ENCODE measurements around the gene ACKR3. TPM values are rescaled to one million over a fixed set of nuclear protein-coding genes. Genes with fewer than 3 reads are reported as not detected.

Gene ACKR3
- total RNA-seq, 1 donor from 2014 or later: 1.2 TPM

- no peaks in the 10 kb centered on the region for H3K9me3 Mint-ChIP-seq (ENCODE audit: unreplicated experiment)
- H3K36me3 Mint-ChIP-seq (ENCODE audit: unreplicated experiment): peaks cover 4% of the 10 kb centered on the region
- no peak overlapping the region for H3K27ac Mint-ChIP-seq (ENCODE audit: unreplicated experiment)
- no peak for DNase-seq
- H3K4me1 Mint-ChIP-seq (ENCODE audit: low read depth, unreplicated experiment): peaks cover 6% of the 10 kb centered on the region
- peaks cover 5% of the 10 kb centered on the region for H3K27me3 Mint-ChIP-seq (ENCODE audit: unreplicated experiment)
- TF ChIP-seq CTCF (IDR thresholded peaks at IDR 0.05; ENCODE audit: partially characterized antibody, unreplicated experiment): no peak
- no peak overlapping the region for H3K4me3 Mint-ChIP-seq (ENCODE audit: unreplicated experiment)
Observed at GRCh38 chr2:236554629-236555282, 14.9 kb upstream of the ACKR3 start.

GRCh38 chr2:236555481-236555880 is 14.1 kb upstream of the ACKR3 start:
- H3K4me1 Mint-ChIP-seq (ENCODE audit: low read depth, unreplicated experiment): peaks cover 6% of the 10 kb centered on the region
- no peak for TF ChIP-seq CTCF (IDR thresholded peaks at IDR 0.05; ENCODE audit: partially characterized antibody, unreplicated experiment)
- peaks cover 5% of the 10 kb centered on the region for H3K27me3 Mint-ChIP-seq (ENCODE audit: unreplicated experiment)
- no peak overlapping the region for H3K27ac Mint-ChIP-seq (ENCODE audit: unreplicated experiment)
- no peak overlapping the region for H3K4me3 Mint-ChIP-seq (ENCODE audit: unreplicated experiment)
- H3K36me3 Mint-ChIP-seq (ENCODE audit: unreplicated experiment): peaks cover 4% of the 10 kb centered on the region
- no peaks in the 10 kb centered on the region for H3K9me3 Mint-ChIP-seq (ENCODE audit: unreplicated experiment)
- DNase-seq: no peak

- Mint-ChIP-seq H3K27me3 (ENCODE audit: unreplicated experiment) (peaks cover 3% of the 10 kb centered on the region), H3K9me3 (ENCODE audit: unreplicated experiment) (peaks cover 1% of the 10 kb centered on the region), H3K36me3 (ENCODE audit: unreplicated experiment) (peaks cover 4% of the 10 kb centered on the region), H3K4me3 (ENCODE audit: unreplicated experiment) (no peak overlapping the region), H3K27ac (ENCODE audit: unreplicated experiment) (no peak overlapping the region), H3K4me1 (ENCODE audit: low read depth, unreplicated experiment) (peaks cover under 1% of the 10 kb centered on the region)
- no peak for DNase-seq
- TF ChIP-seq CTCF (IDR thresholded peaks at IDR 0.05; ENCODE audit: partially characterized antibody, unreplicated experiment): no peak
Observed at GRCh38 chr2:236557306-236558030, 12.2 kb upstream of the ACKR3 start.

GRCh38 chr2:236558036-236558435 is 11.6 kb upstream of the ACKR3 start:
- no peaks in the 10 kb centered on the region for H3K4me1 Mint-ChIP-seq (ENCODE audit: low read depth, unreplicated experiment)
- peaks cover 4% of the 10 kb centered on the region for H3K36me3 Mint-ChIP-seq (ENCODE audit: unreplicated experiment)
- H3K27me3 Mint-ChIP-seq (ENCODE audit: unreplicated experiment): peaks cover 3% of the 10 kb centered on the region
- H3K9me3 Mint-ChIP-seq (ENCODE audit: unreplicated experiment): peaks cover 1% of the 10 kb centered on the region
- H3K4me3 Mint-ChIP-seq (ENCODE audit: unreplicated experiment): no peak overlapping the region
- TF ChIP-seq CTCF (IDR thresholded peaks at IDR 0.05; ENCODE audit: partially characterized antibody, unreplicated experiment): no peak
- no peak for DNase-seq
- H3K27ac Mint-ChIP-seq (ENCODE audit: unreplicated experiment): no peak overlapping the region

Measured in glutamatergic neuron (in vitro differentiated cells).